Measurements from ENCODE around the gene IRGM.

DNA sequence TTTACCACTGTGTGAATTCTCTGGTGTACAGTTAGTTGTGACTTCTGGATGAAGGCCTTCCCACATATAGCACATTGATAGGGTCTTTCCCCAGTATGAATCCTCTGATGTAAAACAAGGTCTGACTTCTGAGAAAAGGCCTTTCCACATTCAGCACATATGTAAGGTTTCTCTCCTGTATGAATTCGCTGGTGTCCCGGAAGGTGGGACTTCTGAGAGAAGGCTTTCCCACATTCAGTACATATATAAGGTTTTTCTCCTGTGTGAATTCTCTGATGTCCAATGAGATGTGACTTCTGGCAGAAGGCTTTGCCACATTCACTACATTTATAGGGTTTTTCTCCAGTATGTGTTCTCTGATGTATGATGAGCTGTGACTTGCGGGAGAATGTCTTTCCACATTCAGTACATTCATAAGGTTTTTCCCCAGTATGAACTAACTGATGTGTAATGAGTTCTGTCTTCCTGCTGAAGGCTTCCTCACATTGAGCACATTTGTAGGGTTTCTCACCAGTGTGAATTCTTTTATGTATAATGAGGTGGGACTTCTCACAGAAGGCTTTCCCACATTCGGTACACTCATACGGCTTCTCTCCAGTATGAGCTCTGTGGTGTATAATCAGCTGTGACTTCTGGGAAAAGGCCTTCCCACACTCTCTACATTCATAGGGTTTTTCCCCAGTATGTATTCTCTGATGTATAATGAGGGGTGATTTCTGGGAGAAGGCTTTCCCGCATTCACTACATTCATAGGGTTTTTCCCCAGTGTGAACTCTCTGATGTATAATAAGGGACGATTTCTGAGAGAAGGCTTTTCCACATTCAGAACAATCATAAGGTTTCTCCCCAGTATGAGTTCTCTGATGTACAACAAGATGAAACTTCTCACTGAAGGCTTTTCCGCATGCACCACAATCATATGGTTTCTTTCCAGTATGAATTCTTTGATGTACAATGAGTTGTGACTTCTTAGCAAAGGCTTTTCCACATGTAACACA, 49.4 kb downstream of the IRGM start:
- TF ChIP-seq, protein P1, sequence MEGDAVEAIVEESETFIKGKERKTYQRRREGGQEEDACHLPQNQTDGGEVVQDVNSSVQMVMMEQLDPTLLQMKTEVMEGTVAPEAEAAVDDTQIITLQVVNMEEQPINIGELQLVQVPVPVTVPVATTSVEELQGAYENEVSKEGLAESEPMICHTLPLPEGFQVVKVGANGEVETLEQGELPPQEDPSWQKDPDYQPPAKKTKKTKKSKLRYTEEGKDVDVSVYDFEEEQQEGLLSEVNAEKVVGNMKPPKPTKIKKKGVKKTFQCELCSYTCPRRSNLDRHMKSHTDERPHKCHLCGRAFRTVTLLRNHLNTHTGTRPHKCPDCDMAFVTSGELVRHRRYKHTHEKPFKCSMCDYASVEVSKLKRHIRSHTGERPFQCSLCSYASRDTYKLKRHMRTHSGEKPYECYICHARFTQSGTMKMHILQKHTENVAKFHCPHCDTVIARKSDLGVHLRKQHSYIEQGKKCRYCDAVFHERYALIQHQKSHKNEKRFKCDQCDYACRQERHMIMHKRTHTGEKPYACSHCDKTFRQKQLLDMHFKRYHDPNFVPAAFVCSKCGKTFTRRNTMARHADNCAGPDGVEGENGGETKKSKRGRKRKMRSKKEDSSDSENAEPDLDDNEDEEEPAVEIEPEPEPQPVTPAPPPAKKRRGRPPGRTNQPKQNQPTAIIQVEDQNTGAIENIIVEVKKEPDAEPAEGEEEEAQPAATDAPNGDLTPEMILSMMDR (IDR thresholded peaks at IDR 0.05) = no peak
- no peak for TF ChIP-seq EZH2phosphoT487 (IDR thresholded peaks at IDR 0.05)
- no peak for TF ChIP-seq EZH2 (IDR thresholded peaks at IDR 0.05)
